Measurements from ENCODE around the gene THRB.
"Not testable (repeated sequence)": the region's sequence is repeated elsewhere in the genome, so short reads cannot be mapped to it uniquely, and the experiment has no call there.

THRB gene

GRCh38 chr3:24400015-24400414 is 94.6 kb downstream of the THRB start:
- DNase-seq = no peak

- no peak for DNase-seq
Observed at GRCh38 chr3:24399614-24400013, 95.0 kb downstream of the THRB start.

- not testable (repeated sequence) for DNase-seq
Observed at GRCh38 chr3:24398712-24399111, 95.9 kb downstream of the THRB start.

GRCh38 chr3:24396338-24396737 is 98.3 kb downstream of the THRB start:
- no peak for DNase-seq

GRCh38 chr3:24394754-24395153 is 99.9 kb downstream of the THRB start:
- no peak for DNase-seq

- DNase-seq = no peak
Observed at GRCh38 chr3:24393316-24393715, 101.3 kb downstream of the THRB start.

- no peak for DNase-seq
Observed at GRCh38 chr3:24390169-24391130, 104.2 kb downstream of the THRB start.

- no peak for DNase-seq
Observed at GRCh38 chr3:24389108-24390090, 105.3 kb downstream of the THRB start.

- no peak for DNase-seq
Observed at GRCh38 chr3:24388611-24389010, 106.0 kb downstream of the THRB start.

- no peak for DNase-seq
Observed at GRCh38 chr3:24388159-24388558, 106.5 kb downstream of the THRB start.

- no peak for DNase-seq
Observed at GRCh38 chr3:24387493-24387892, 107.2 kb downstream of the THRB start.

GRCh38 chr3:24387000-24387399 is 107.7 kb downstream of the THRB start:
- DNase-seq = no peak

GRCh38 chr3:24386458-24386857 is 108.2 kb downstream of the THRB start:
- DNase-seq = no peak

GRCh38 chr3:24385012-24385615 is 109.5 kb downstream of the THRB start:
- no peak for DNase-seq

GRCh38 chr3:24382647-24383046 is 112.0 kb downstream of the THRB start:
- no peak for DNase-seq

GRCh38 chr3:24379936-24380335 is 114.7 kb downstream of the THRB start:
- no peak for DNase-seq

- DNase-seq = no peak
Observed at GRCh38 chr3:24378313-24378712, 116.3 kb downstream of the THRB start.

GRCh38 chr3:24377218-24377993 is 117.2 kb downstream of the THRB start:
- DNase-seq = no peak

GRCh38 chr3:24375947-24376384 is 118.7 kb downstream of the THRB start:
- DNase-seq = no peak

- DNase-seq = no peak
Observed at GRCh38 chr3:24374801-24375200, 119.8 kb downstream of the THRB start.

GRCh38 chr3:24373198-24373959 is 121.3 kb downstream of the THRB start:
- DNase-seq = no peak

All from activated CD4-positive, alpha-beta T cell treated with anti-CD3 and anti-CD28 coated beads, Interleukin-2, amount 50 U/mL, for 1 hour (primary cell).